Activated CD8-positive, alpha-beta T cell treated with anti-CD3 and anti-CD28 coated beads for 36 hours (primary cell): ENCODE results near the gene BBX. TPM values are rescaled to one million over a fixed set of nuclear protein-coding genes. Genes with fewer than 3 reads are reported as not detected.

ENCODE experiments used
- ATAC-seq: fragments of 200-7000 bp; cut with Tn5 transposase; one replicate; pipeline ENCODE4 v1.10.0; 2021; ENCODE audit warnings: mild to moderate bottlenecking, moderate library complexity
- CTCF ChIA-PET: fragments of 350-600 bp; sonication (Branson Sonifier 250); formaldehyde crosslinking; loops from one replicate; lab custom pipeline; 2021; ENCODE audit warnings: antibody characterized with exemption; lab: Charles Lee
- POLR2A ChIA-PET: fragments of 350-600 bp; sonication (Branson Sonifier 250); formaldehyde crosslinking; loops from one replicate; lab custom pipeline; 2021; ENCODE audit warnings: antibody characterized with exemption; lab: Charles Lee
- DNase-seq: peaks from one replicate; pipeline ENCODE4 v3.0.0-alpha.2; 2020
- H3K27ac Mint-ChIP-seq: one replicate; pipeline ENCODE4 v1.8.0; 2021; ENCODE audit warnings: mild to moderate bottlenecking, mixed read lengths
- H3K27me3 Mint-ChIP-seq: one replicate; pipeline ENCODE4 v1.8.0; 2021; ENCODE audit warnings: mixed read lengths
- H3K36me3 Mint-ChIP-seq: one replicate; pipeline ENCODE4 v1.8.0; 2021; ENCODE audit warnings: low read depth, mixed read lengths
- H3K4me1 Mint-ChIP-seq: one replicate; pipeline ENCODE4 v1.8.0; 2021; ENCODE audit warnings: low read depth, mixed read lengths
- H3K4me3 Mint-ChIP-seq: one replicate; pipeline ENCODE4 v1.8.0; 2021; ENCODE audit warnings: mild to moderate bottlenecking, moderate library complexity, mixed read lengths
- H3K9me3 Mint-ChIP-seq: one replicate; pipeline ENCODE4 v1.8.0; 2021; ENCODE audit warnings: mixed read lengths
- intact Hi-C: fragments of 100-400 bp; cut with micrococcal nuclease; formaldehyde crosslinking; loops from one replicate; pipeline ENCODE4 v1.10.0; 2022
- total RNA-seq, 2 experiments: library from RNA; stranded (reverse); gene quantifications; one replicate each; pipeline ENCODE4 v1.2.3, GENCODE V29; 2021
- TF ChIP-seq, protein P1 (sequence below): fragments of 200-600 bp; IDR thresholded peaks from one replicate; pipeline ENCODE4 v1.8.0; 2022; ENCODE audit warnings: antibody characterized with exemption, mild to moderate bottlenecking

The BBX gene
- total RNA-seq, 2 experiments from 2014 or later, result 40.9 to 42.4 TPM

DNA sequence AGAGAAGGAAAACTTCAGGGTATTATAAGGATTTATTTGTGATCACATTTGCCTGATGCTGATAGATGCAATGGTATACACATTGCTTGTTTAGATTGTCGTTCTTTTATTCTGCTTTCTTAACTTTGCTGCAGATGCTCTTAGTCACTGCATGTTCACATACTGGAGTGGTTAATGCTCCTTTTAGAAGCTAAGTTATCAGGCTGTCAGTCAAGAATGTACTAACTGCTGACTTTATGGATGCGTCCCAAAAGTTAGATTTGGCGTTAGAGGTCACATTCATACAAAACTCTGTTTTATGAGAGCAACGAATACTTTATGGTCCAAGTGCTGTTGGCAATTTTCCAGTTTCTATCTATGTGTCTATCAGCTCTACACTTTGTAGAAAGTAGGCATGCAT, 160.7 kb downstream of the BBX start:
- peaks cover 47% of the 10 kb centered on the region for H3K4me1 Mint-ChIP-seq
- TF ChIP-seq, protein P1, sequence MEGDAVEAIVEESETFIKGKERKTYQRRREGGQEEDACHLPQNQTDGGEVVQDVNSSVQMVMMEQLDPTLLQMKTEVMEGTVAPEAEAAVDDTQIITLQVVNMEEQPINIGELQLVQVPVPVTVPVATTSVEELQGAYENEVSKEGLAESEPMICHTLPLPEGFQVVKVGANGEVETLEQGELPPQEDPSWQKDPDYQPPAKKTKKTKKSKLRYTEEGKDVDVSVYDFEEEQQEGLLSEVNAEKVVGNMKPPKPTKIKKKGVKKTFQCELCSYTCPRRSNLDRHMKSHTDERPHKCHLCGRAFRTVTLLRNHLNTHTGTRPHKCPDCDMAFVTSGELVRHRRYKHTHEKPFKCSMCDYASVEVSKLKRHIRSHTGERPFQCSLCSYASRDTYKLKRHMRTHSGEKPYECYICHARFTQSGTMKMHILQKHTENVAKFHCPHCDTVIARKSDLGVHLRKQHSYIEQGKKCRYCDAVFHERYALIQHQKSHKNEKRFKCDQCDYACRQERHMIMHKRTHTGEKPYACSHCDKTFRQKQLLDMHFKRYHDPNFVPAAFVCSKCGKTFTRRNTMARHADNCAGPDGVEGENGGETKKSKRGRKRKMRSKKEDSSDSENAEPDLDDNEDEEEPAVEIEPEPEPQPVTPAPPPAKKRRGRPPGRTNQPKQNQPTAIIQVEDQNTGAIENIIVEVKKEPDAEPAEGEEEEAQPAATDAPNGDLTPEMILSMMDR, result no peak
- no peaks in the 10 kb centered on the region for H3K27me3 Mint-ChIP-seq
- DNase-seq (no peak), ATAC-seq (no peak)
- no peaks in the 10 kb centered on the region for H3K9me3 Mint-ChIP-seq
- ChIA-PET POLR2A (no interaction called here), CTCF (interaction anchor here (1.0 to 2.1 kb wide), 6 partner anchors 8 to 448 kb away, joined by 3 to 19 read pairs (median 3); no protein-coding TSS in a partner anchor)
- no peaks in the 10 kb centered on the region for H3K36me3 Mint-ChIP-seq
- intact Hi-C loops, result no loop called here
- no peak overlapping the region for H3K4me3 Mint-ChIP-seq
- no peak overlapping the region for H3K27ac Mint-ChIP-seq

GRCh38 chr3:107684431-107684925, 161.7 kb downstream of the BBX start:
- ChIA-PET CTCF (interaction anchor here (0.8 to 2.1 kb wide), 7 partner anchors 9 to 161 kb away, joined by 3 to 19 read pairs (median 3); no protein-coding TSS in a partner anchor), POLR2A (interaction anchor here (1.2 kb wide), 1 partner anchor 9 kb away, joined by 3 read pairs; no protein-coding TSS in a partner anchor)
- Mint-ChIP-seq H3K27me3 (no peaks in the 10 kb centered on the region), H3K9me3 (no peaks in the 10 kb centered on the region), H3K4me3 (no peak overlapping the region), H3K36me3 (no peaks in the 10 kb centered on the region), H3K27ac (no peak overlapping the region), H3K4me1 (peaks cover 47% of the 10 kb centered on the region)
- no peak for ATAC-seq
- intact Hi-C loops, result no loop called here
- TF ChIP-seq, protein P1, result no peak
- DNase-seq, result no peak

DNA sequence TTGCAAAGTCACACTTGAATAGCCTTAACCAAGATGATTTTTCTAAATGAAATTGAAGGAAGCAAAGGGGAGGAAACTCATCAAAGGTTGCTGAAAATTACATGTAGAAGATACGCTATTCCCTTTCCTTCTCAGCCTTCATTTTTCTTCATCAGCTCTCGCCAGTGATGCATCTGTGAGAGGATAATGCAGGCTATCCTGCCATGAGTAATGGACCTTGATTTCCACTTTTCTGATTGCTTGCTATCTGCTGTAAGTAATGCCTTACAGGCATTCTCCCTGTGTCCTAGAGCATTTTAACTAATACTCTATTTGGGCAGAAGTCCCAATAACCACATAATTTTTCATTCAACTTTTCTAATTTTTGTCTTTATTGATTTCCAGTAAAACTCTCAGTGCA, 162.6 kb downstream of the BBX start:
- Mint-ChIP-seq H3K4me1 (peaks cover 46% of the 10 kb centered on the region), H3K27me3 (no peaks in the 10 kb centered on the region), H3K27ac (no peak overlapping the region), H3K4me3 (no peak overlapping the region), H3K36me3 (no peaks in the 10 kb centered on the region), H3K9me3 (no peaks in the 10 kb centered on the region)
- DNase-seq (no peak), ATAC-seq (no peak)
- intact Hi-C loops, result no loop called here
- TF ChIP-seq, protein P1, result no peak
- CTCF ChIA-PET, result interaction anchor here (1.4 to 5.7 kb wide), 4 partner anchors 9 to 67 kb away, joined by 3 to 60 read pairs (median 12); no protein-coding TSS in a partner anchor
- POLR2A ChIA-PET, result no interaction called here

DNA sequence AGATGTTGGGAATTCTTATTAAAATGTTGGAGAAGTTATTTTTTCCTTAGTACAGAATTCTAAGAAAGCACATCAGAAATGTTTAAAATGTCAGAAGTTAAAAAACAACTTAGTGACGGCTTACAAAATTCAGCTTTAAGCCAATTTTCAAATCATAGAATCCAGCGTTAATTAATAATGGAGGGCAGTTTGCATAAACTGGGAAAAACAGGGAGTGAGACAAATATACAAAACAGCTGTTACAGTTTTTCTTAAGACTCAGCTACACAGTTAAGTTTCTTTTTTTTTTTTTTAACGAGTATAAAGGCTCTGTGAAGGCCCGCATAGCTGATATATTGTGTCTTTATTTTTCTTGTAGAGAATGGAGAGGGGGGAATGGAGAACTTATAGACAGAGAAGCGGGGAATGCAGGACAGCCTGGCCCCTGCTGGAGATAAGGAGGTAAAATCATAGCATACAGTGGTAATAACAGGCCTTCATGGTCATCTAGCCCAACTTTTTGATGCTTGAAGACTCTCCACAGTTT, 164.4 kb downstream of the BBX start:
- Mint-ChIP-seq H3K27me3 (no peaks in the 10 kb centered on the region), H3K4me1 (peaks cover 39% of the 10 kb centered on the region), H3K36me3 (no peaks in the 10 kb centered on the region), H3K27ac (no peak overlapping the region), H3K4me3 (no peak overlapping the region), H3K9me3 (no peaks in the 10 kb centered on the region)
- DNase-seq (no peak), ATAC-seq (no peak)
- POLR2A ChIA-PET, result no interaction called here
- TF ChIP-seq, protein P1, result no peak
- CTCF ChIA-PET, result interaction anchor here (0.8 to 5.7 kb wide), 2 partner anchors 11 to 27 kb away, joined by 3 to 60 read pairs; no protein-coding TSS in a partner anchor
- intact Hi-C loops, result no loop called here

GRCh38 chr3:107689355-107689754, 166.6 kb downstream of the BBX start:
- Mint-ChIP-seq H3K27me3 (no peaks in the 10 kb centered on the region), H3K36me3 (peaks cover 1% of the 10 kb centered on the region), H3K9me3 (no peaks in the 10 kb centered on the region), H3K4me3 (no peak overlapping the region), H3K4me1 (peaks cover 21% of the 10 kb centered on the region), H3K27ac (no peak overlapping the region)
- ChIA-PET POLR2A (no interaction called here), CTCF (interaction anchor here (1.0 to 5.7 kb wide), 10 partner anchors 13 to 162 kb away, joined by 3 to 60 read pairs (median 4); no protein-coding TSS in a partner anchor)
- DNase-seq, result no peak
- intact Hi-C loops, result no loop called here
- ATAC-seq, result no peak
- TF ChIP-seq, protein P1, result no peak
